Sciatic nerve (tissue), 2 donors: Measurements from ENCODE around the gene ZNF469. TPM values are rescaled to one million over a fixed set of nuclear protein-coding genes. Genes with fewer than 3 reads are reported as not detected.

Source experiments
- ATAC-seq: fragments of 200-7000 bp; cut with Tn5 transposase; one replicate; pipeline ENCODE4 v1.9.1; 2020; ENCODE audit warnings: mild to moderate bottlenecking, moderate library complexity
- DNase-seq: peaks from one replicate; pipeline ENCODE4 v3.0.0-alpha.2; 2020; ENCODE audit warnings: low spot score
- intact Hi-C: fragments of 100-400 bp; cut with DNase I; formaldehyde crosslinking; loops from one replicate; pipeline ENCODE4 v1.14.2; 2022
- total RNA-seq: library from RNA; stranded (reverse); fragmentation: NEBNext Ultra II Directional; extraction: Animal tissue kit (Norgen Biotek cat#: 25700); gene quantifications from one replicate; pipeline ENCODE4 v1.2.1, GENCODE V29; 2021
- donor health status: DM: no; HTN: no; CAD: no.
- donor health status: DM: no; HTN: no; CAD: no.

Gene ZNF469
- total RNA-seq, 1 donor from 2014 or later, result 2.9 TPM

DNA sequence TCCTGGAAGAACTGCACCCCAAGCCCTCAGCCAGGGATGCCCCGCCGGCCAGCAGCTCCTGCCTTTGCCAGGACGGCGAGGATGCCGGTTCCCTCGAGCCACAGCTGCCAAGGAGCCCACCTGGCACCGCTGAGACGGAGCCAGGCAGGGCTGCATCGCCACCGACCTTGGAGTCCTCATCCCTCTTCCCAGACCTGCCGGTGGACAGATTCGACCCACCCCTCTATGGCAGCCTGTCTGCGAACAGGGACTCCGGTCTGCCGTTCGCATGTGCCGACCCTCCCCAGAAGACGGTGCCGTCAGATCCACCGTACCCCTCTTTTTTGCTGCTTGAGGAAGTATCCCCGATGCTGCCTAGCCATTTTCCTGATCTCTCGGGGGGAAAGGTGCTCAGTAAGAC lies 48.9 kb downstream of the ZNF469 start:
- intact Hi-C loops, result no loop called here
- no peak for DNase-seq
- ATAC-seq, result no peak

DNA sequence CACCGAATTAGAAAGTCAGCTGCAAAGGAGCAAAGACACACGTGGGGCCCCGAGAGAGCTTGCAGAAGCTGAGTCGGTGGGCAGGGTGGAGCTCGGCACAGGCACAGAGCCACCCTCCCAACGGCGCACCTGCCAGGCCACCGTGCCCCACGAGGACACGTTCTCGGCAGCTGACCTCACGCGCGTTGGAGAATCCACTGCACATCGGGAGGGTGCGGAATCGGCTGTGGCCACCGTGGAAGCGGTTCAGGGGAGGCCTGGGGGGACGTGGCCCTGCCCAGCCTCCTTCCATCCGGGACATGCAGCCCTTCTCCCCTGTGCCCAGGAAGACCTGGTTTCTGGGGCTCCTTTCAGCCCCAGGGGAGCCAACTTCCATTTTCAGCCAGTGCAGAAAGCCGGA lies 49.4 kb downstream of the ZNF469 start:
- DNase-seq (no peak), ATAC-seq (no peak)
- intact Hi-C loops, result no loop called here

Other genes starting within 250 kb of the ZNF469 start
- 3.9 TPM for gene ZFPM1, start 70.3 kb downstream of the ZNF469 start, total RNA-seq
- 46.9 TPM for gene ZC3H18, start 187.4 kb downstream of the ZNF469 start, total RNA-seq